ENCODE measurements around the gene SNAP91. TPM values are rescaled to one million over a fixed set of nuclear protein-coding genes. Genes with fewer than 3 reads are reported as not detected.

Gene SNAP91
- total RNA-seq, 1 donor from 2014 or later, result 2.1 TPM

DNA sequence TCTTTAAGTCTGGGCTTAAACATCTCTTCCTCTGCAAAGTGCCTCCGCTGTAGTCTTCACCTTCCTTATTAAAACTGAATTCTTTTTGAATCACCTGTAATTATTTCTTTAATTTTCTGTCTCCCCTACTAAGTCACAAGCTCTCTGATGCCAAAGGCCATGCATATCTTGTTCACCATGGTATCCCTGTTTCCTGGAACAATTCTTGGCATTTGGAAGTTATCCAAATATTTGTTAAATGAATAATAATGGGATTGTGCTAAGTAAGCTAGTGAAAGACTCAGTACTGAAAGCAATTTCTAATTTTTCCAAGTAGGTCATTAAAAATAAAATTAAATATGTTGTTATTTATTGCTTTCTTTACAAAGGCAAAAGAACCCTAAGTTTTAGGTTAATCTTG lies 12.2 kb downstream of the SNAP91 start:
- no peak overlapping the region for H3K4me3 Mint-ChIP-seq (ENCODE audit: low read depth)
- no peak overlapping the region for H3K27ac Mint-ChIP-seq
- no peaks in the 10 kb centered on the region for H3K4me1 Mint-ChIP-seq (ENCODE audit: low read depth)
- peaks cover 6% of the 10 kb centered on the region for H3K27me3 Mint-ChIP-seq
- no peak for DNase-seq (ENCODE audit: low spot score, unreplicated experiment)
- TF ChIP-seq, protein P1, sequence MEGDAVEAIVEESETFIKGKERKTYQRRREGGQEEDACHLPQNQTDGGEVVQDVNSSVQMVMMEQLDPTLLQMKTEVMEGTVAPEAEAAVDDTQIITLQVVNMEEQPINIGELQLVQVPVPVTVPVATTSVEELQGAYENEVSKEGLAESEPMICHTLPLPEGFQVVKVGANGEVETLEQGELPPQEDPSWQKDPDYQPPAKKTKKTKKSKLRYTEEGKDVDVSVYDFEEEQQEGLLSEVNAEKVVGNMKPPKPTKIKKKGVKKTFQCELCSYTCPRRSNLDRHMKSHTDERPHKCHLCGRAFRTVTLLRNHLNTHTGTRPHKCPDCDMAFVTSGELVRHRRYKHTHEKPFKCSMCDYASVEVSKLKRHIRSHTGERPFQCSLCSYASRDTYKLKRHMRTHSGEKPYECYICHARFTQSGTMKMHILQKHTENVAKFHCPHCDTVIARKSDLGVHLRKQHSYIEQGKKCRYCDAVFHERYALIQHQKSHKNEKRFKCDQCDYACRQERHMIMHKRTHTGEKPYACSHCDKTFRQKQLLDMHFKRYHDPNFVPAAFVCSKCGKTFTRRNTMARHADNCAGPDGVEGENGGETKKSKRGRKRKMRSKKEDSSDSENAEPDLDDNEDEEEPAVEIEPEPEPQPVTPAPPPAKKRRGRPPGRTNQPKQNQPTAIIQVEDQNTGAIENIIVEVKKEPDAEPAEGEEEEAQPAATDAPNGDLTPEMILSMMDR (IDR thresholded peaks at IDR 0.05; ENCODE audit: unreplicated experiment), result no peak
- no peaks in the 10 kb centered on the region for H3K36me3 Mint-ChIP-seq (ENCODE audit: insufficient read depth)
- H3K9me3 Mint-ChIP-seq (ENCODE audit: low read depth), result no peaks in the 10 kb centered on the region

DNA sequence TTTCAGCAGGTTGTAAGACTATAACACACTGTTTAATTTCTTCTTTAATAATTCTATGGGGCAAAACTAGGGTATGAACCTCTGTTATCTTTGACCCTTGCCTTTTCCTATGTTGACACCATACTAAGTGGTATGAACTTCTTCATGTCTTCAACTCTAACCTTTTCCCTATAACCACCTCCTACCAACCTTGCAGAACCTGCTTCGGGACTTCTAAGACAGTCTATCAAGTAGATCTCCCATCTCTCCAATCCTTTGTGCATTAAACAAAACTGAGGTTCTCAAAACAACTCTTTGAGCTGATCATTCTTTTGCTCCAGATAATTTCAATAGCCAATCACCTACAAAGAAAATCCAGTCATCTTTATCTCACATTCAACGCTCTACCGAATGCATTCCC lies 23.4 kb downstream of the SNAP91 start:
- TF ChIP-seq, protein P1 (IDR thresholded peaks at IDR 0.05; ENCODE audit: unreplicated experiment), result no peak
- H3K9me3 Mint-ChIP-seq (ENCODE audit: low read depth), result no peaks in the 10 kb centered on the region
- H3K4me1 Mint-ChIP-seq (ENCODE audit: low read depth), result no peaks in the 10 kb centered on the region
- no peak overlapping the region for H3K4me3 Mint-ChIP-seq (ENCODE audit: low read depth)
- DNase-seq (ENCODE audit: low spot score, unreplicated experiment), result no peak
- H3K36me3 Mint-ChIP-seq (ENCODE audit: insufficient read depth), result no peaks in the 10 kb centered on the region
- no peak overlapping the region for H3K27ac Mint-ChIP-seq
- no peaks in the 10 kb centered on the region for H3K27me3 Mint-ChIP-seq

DNA sequence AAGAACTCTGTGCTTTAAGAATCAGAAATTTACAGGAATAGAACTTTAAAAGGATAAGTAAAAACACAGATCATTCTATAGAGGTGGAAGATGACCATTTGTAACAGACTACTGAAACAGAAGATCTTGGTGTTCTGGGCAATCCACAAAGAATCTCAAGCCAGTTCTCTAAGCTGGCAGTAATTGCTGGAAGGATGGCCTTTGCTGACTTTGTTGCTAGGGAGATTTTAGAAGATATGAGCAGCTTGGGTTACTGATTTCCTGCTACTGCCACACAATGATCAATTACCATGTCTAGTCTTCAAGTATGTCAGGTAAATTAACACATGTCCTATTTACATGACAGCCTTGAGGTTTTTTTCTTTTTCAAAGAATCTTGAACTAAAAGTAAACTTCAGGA lies 31.1 kb downstream of the SNAP91 start:
- H3K4me1 Mint-ChIP-seq (ENCODE audit: low read depth), result peaks cover 3% of the 10 kb centered on the region
- no peaks in the 10 kb centered on the region for H3K27me3 Mint-ChIP-seq
- no peaks in the 10 kb centered on the region for H3K9me3 Mint-ChIP-seq (ENCODE audit: low read depth)
- DNase-seq (ENCODE audit: low spot score, unreplicated experiment), result no peak
- H3K27ac Mint-ChIP-seq, result no peak overlapping the region
- no peak overlapping the region for H3K4me3 Mint-ChIP-seq (ENCODE audit: low read depth)
- no peaks in the 10 kb centered on the region for H3K36me3 Mint-ChIP-seq (ENCODE audit: insufficient read depth)
- TF ChIP-seq, protein P1 (IDR thresholded peaks at IDR 0.05; ENCODE audit: unreplicated experiment), result no peak

DNA sequence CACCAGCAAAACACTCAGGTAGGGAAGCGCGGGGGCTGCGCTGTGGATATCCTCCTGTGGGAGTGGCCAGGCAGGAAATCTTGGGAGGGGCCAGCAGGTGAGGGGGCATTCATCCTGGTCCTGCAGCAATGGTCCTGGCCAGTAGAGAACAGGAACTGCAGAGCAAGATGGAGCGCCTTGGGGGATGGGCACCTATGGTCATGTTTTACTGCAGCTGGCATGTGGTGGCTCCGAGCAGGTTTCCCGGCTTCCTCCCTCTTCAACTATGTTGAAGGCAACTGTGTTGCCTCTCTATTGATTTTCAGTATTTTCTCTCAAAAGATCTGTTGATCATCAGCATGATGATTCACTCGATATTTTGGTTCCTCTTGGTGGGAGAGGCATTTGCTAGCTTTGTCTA lies 70.9 kb downstream of the SNAP91 start:
- Mint-ChIP-seq H3K36me3 (ENCODE audit: insufficient read depth) (no peaks in the 10 kb centered on the region), H3K9me3 (ENCODE audit: low read depth) (no peaks in the 10 kb centered on the region), H3K27me3 (no peaks in the 10 kb centered on the region), H3K27ac (no peak overlapping the region), H3K4me3 (ENCODE audit: low read depth) (no peak overlapping the region), H3K4me1 (ENCODE audit: low read depth) (no peaks in the 10 kb centered on the region)
- DNase-seq (ENCODE audit: low spot score, unreplicated experiment), result no peak
- TF ChIP-seq, protein P1 (IDR thresholded peaks at IDR 0.05; ENCODE audit: unreplicated experiment), result no peak

DNA sequence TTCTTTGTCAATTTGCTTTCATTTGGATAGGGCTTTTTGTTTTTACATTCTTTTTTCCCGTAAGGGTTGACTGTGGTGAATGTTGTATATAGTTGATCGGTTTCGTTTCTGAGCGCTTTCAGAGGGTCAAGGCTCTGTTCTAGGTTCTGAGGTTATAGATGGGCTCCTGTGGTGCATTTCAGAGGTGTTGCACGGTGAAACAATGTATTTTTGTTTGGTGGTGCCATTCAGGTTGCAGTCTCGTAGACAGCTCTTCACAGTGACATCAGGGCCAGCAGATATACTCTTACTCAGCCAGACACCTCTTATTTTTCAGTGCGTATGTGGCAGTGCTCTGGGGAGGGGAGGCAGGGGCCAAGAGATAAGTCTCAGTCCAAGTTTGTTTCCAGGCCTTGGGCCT lies 72.1 kb downstream of the SNAP91 start:
- Mint-ChIP-seq H3K4me3 (ENCODE audit: low read depth) (no peak overlapping the region), H3K4me1 (ENCODE audit: low read depth) (no peaks in the 10 kb centered on the region), H3K27me3 (no peaks in the 10 kb centered on the region), H3K36me3 (ENCODE audit: insufficient read depth) (no peaks in the 10 kb centered on the region), H3K9me3 (ENCODE audit: low read depth) (no peaks in the 10 kb centered on the region), H3K27ac (no peak overlapping the region)
- no peak for DNase-seq (ENCODE audit: low spot score, unreplicated experiment)
- TF ChIP-seq, protein P1 (IDR thresholded peaks at IDR 0.05; ENCODE audit: unreplicated experiment), result no peak
